Measurements from ENCODE around the gene TNFRSF19. TPM values are rescaled to one million over a fixed set of nuclear protein-coding genes. Genes with fewer than 3 reads are reported as not detected.

Gene TNFRSF19
- total RNA-seq, 1 donor from 2014 or later = 0.85 TPM

- H3K9me3 ChIP-seq = no peaks in the 10 kb centered on the region
- no peaks in the 10 kb centered on the region for H3K27me3 ChIP-seq
- TF ChIP-seq, protein P1, sequence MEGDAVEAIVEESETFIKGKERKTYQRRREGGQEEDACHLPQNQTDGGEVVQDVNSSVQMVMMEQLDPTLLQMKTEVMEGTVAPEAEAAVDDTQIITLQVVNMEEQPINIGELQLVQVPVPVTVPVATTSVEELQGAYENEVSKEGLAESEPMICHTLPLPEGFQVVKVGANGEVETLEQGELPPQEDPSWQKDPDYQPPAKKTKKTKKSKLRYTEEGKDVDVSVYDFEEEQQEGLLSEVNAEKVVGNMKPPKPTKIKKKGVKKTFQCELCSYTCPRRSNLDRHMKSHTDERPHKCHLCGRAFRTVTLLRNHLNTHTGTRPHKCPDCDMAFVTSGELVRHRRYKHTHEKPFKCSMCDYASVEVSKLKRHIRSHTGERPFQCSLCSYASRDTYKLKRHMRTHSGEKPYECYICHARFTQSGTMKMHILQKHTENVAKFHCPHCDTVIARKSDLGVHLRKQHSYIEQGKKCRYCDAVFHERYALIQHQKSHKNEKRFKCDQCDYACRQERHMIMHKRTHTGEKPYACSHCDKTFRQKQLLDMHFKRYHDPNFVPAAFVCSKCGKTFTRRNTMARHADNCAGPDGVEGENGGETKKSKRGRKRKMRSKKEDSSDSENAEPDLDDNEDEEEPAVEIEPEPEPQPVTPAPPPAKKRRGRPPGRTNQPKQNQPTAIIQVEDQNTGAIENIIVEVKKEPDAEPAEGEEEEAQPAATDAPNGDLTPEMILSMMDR (IDR thresholded peaks at IDR 0.05) = no peak
- no peaks in the 10 kb centered on the region for H3K4me1 ChIP-seq
- no peak overlapping the region for H3K4me3 ChIP-seq
- intact Hi-C loops (cut with DNase I) = no loop called here
- H3K36me3 ChIP-seq = no peaks in the 10 kb centered on the region
- DNase-seq (ENCODE audit: low spot score in 2 of 2) = no peak
- no peak overlapping the region for H3K27ac ChIP-seq
These were observed 62.5 kb downstream of the TNFRSF19 start for GRCh38 chr13:23632741-23633140.

DNA sequence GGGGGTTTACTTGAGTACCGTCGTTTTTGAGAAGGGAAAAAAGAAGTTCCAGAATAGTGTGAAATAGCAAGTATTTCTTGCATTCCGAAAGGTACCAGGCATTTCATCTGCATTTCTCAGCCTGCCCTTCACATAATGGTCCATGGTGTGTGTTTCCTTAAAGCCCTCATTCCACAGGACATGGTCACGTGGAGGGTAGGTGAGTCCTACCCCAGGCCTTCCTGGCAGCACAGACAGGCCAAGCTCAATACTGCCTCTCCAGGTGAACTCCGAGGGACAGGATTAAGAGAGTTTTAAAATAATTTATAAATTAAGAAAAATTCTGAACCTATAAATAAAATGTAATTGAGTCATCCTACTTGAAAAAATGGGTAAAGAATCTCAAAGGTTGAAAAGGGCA is 64.7 kb downstream of the TNFRSF19 start:
- H3K4me3 ChIP-seq = no peak overlapping the region
- H3K27ac ChIP-seq = no peak overlapping the region
- TF ChIP-seq, protein P1 (IDR thresholded peaks at IDR 0.05) = no peak
- H3K4me1 ChIP-seq = no peaks in the 10 kb centered on the region
- DNase-seq (ENCODE audit: low spot score in 2 of 2) = no peak
- H3K27me3 ChIP-seq = no peaks in the 10 kb centered on the region
- no peaks in the 10 kb centered on the region for H3K36me3 ChIP-seq
- intact Hi-C loops (cut with DNase I) = no loop called here
- H3K9me3 ChIP-seq = no peaks in the 10 kb centered on the region

- TF ChIP-seq, protein P1 (IDR thresholded peaks at IDR 0.05) = no peak
- intact Hi-C loops (cut with DNase I) = no loop called here
These were observed 66.1 kb downstream of the TNFRSF19 start for GRCh38 chr13:23636360-23636759.

DNA sequence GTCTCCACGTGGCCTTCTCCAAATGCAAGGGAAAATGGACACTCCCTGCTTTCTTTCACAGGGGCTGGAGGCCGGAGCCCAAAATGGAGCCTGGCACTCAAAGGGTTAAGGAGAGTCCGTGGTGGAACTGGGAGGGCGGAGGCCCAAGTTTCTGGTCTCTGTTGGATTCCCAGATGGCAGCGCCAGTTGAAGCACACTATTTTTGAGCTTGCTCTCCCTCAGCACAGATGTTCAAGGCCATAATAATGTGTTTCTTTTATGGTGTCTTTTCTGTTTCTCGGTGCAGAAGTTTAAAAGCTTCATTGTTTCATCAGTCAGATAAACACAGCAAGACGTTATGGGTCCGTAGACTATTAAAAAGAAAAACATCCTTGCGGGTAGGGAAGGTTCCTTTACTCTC is 67.6 kb downstream of the TNFRSF19 start:
- H3K27me3 ChIP-seq = no peaks in the 10 kb centered on the region
- no peak overlapping the region for H3K27ac ChIP-seq
- TF ChIP-seq, protein P1 (IDR thresholded peaks at IDR 0.05) = no peak
- H3K4me3 ChIP-seq = no peak overlapping the region
- H3K36me3 ChIP-seq = no peaks in the 10 kb centered on the region
- H3K4me1 ChIP-seq = no peaks in the 10 kb centered on the region
- DNase-seq (ENCODE audit: low spot score in 2 of 2) = no peak
- intact Hi-C loops (cut with DNase I) = no loop called here
- H3K9me3 ChIP-seq = no peaks in the 10 kb centered on the region

More at GRCh38 chr13:23636360-23636759, 66.1 kb downstream of the TNFRSF19 start:
- no peaks in the 10 kb centered on the region for H3K27me3 ChIP-seq
- no peaks in the 10 kb centered on the region for H3K36me3 ChIP-seq
- H3K4me1 ChIP-seq = no peaks in the 10 kb centered on the region
- H3K4me3 ChIP-seq = no peak overlapping the region
- DNase-seq (ENCODE audit: low spot score in 2 of 2) = no peak
- H3K27ac ChIP-seq = no peak overlapping the region
- H3K9me3 ChIP-seq = no peaks in the 10 kb centered on the region

- H3K27ac ChIP-seq = no peak overlapping the region
- no peak overlapping the region for H3K4me3 ChIP-seq
- TF ChIP-seq, protein P1 (IDR thresholded peaks at IDR 0.05) = no peak
- DNase-seq (ENCODE audit: low spot score in 2 of 2) = no peak
- H3K27me3 ChIP-seq = no peaks in the 10 kb centered on the region
- H3K4me1 ChIP-seq = no peaks in the 10 kb centered on the region
- H3K9me3 ChIP-seq = no peaks in the 10 kb centered on the region
- no peaks in the 10 kb centered on the region for H3K36me3 ChIP-seq
- intact Hi-C loops (cut with DNase I) = no loop called here
These were observed 69.5 kb downstream of the TNFRSF19 start for GRCh38 chr13:23639674-23640073.

DNA sequence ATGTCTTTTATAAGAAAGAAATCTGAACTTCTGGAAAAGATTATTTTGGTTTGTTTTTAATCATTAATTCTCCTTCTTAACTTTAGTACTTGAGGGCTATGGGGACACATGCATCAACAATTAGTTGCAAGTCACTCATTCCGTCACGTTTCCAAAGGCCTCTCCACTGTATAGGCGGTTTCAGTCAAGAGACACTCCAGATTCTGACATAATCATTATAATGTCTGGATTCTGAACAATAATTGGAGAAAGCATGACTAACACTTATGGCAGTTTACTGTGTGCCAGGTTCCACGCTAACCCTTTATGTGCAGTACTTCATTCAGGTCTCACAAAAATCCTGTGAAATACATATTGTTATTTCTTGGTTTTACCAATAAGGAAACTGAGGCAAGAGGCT is 71.9 kb downstream of the TNFRSF19 start:
- Histone ChIP-seq H3K36me3 (no peaks in the 10 kb centered on the region), H3K27me3 (no peaks in the 10 kb centered on the region), H3K27ac (no peak overlapping the region), H3K9me3 (no peaks in the 10 kb centered on the region), H3K4me3 (no peak overlapping the region), H3K4me1 (no peaks in the 10 kb centered on the region)
- intact Hi-C loops (cut with DNase I) = no loop called here
- DNase-seq (ENCODE audit: low spot score in 2 of 2) = no peak
- TF ChIP-seq, protein P1 (IDR thresholded peaks at IDR 0.05) = no peak
